ENCODE data around the gene RRBP1.
"Not testable (repeated sequence)": the region's sequence is repeated elsewhere in the genome, so short reads cannot be mapped to it uniquely, and the experiment has no call there.

The RRBP1 gene

GRCh38 chr20:17662333-17663039 is 19.6 kb downstream of the RRBP1 start:
- DNase-seq (ENCODE audit: low spot score), result no peak

GRCh38 chr20:17661121-17661744 is 20.8 kb downstream of the RRBP1 start:
- DNase-seq (ENCODE audit: low spot score), result no peak

- DNase-seq (ENCODE audit: low spot score), result no peak
Observed at GRCh38 chr20:17660667-17661066, 21.4 kb downstream of the RRBP1 start.

- DNase-seq (ENCODE audit: low spot score), result no peak
Observed at GRCh38 chr20:17659801-17660200, 22.2 kb downstream of the RRBP1 start.

GRCh38 chr20:17659344-17659743 is 22.7 kb downstream of the RRBP1 start:
- not testable (repeated sequence) for DNase-seq (ENCODE audit: low spot score)

GRCh38 chr20:17658648-17658993 is 23.4 kb downstream of the RRBP1 start:
- no peak for DNase-seq (ENCODE audit: low spot score)

- DNase-seq (ENCODE audit: low spot score), result no peak
Observed at GRCh38 chr20:17657898-17658647, 24.0 kb downstream of the RRBP1 start.

- no peak for DNase-seq (ENCODE audit: low spot score)
Observed at GRCh38 chr20:17657079-17657825, 24.8 kb downstream of the RRBP1 start.

GRCh38 chr20:17655865-17656479 is 26.1 kb downstream of the RRBP1 start:
- no peak for DNase-seq (ENCODE audit: low spot score)

GRCh38 chr20:17655286-17655651 is 26.8 kb downstream of the RRBP1 start:
- DNase-seq (ENCODE audit: low spot score), result no peak

- no peak for DNase-seq (ENCODE audit: low spot score)
Observed at GRCh38 chr20:17654649-17655285, 27.3 kb downstream of the RRBP1 start.

GRCh38 chr20:17653835-17654648 is 28.0 kb downstream of the RRBP1 start:
- DNase-seq (ENCODE audit: low spot score), result no peak

- no peak for DNase-seq (ENCODE audit: low spot score)
Observed at GRCh38 chr20:17652411-17652810, 29.6 kb downstream of the RRBP1 start.

GRCh38 chr20:17651760-17652388 is 30.2 kb downstream of the RRBP1 start:
- no peak for DNase-seq (ENCODE audit: low spot score)

- DNase-seq (ENCODE audit: low spot score), result no peak
Observed at GRCh38 chr20:17651129-17651759, 30.8 kb downstream of the RRBP1 start.

GRCh38 chr20:17650301-17651128 is 31.5 kb downstream of the RRBP1 start:
- no peak for DNase-seq (ENCODE audit: low spot score)

GRCh38 chr20:17648791-17649730 is 33.0 kb downstream of the RRBP1 start:
- DNase-seq (ENCODE audit: low spot score), result no peak

- no peak for DNase-seq (ENCODE audit: low spot score)
Observed at GRCh38 chr20:17648315-17648646, 33.8 kb downstream of the RRBP1 start.
